ENCODE results near the gene TREML2.

DNA sequence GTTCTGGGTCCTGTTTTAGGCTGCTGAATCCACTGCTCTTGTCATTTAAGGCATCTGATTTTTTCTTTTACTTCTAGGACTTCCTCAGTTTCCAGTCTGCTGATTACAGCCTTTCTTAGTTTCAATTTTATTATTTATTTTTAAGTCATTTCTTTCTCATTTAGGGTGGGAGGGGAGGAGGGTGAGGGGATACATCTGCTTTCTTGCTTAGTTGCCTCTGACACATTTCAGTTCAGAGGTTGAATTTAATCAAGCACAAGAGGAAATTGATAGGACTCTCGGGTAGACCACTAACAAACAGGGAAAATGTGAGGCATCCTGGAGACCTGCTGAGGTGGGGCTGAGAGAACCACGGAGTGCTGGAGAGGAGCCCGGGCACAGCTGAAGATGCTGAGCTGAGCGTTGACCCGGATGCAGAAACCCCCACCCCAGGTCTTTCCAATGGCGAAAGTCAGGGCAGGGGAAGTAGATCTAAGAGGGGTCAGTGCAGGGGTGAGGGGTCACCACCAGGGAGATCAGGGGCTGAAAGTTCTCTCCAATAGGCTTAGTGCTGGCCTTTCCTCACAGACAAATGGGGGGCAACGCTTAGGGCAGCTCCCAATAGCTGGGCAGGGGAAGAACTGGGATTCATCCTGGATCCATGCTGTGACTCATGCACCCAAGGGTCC, 7.6 kb upstream of the TREML2 start:
- no peak for TF ChIP-seq TAF1 (IDR thresholded peaks at IDR 0.05; ENCODE audit: low read depth)
- TF ChIP-seq, protein P1, sequence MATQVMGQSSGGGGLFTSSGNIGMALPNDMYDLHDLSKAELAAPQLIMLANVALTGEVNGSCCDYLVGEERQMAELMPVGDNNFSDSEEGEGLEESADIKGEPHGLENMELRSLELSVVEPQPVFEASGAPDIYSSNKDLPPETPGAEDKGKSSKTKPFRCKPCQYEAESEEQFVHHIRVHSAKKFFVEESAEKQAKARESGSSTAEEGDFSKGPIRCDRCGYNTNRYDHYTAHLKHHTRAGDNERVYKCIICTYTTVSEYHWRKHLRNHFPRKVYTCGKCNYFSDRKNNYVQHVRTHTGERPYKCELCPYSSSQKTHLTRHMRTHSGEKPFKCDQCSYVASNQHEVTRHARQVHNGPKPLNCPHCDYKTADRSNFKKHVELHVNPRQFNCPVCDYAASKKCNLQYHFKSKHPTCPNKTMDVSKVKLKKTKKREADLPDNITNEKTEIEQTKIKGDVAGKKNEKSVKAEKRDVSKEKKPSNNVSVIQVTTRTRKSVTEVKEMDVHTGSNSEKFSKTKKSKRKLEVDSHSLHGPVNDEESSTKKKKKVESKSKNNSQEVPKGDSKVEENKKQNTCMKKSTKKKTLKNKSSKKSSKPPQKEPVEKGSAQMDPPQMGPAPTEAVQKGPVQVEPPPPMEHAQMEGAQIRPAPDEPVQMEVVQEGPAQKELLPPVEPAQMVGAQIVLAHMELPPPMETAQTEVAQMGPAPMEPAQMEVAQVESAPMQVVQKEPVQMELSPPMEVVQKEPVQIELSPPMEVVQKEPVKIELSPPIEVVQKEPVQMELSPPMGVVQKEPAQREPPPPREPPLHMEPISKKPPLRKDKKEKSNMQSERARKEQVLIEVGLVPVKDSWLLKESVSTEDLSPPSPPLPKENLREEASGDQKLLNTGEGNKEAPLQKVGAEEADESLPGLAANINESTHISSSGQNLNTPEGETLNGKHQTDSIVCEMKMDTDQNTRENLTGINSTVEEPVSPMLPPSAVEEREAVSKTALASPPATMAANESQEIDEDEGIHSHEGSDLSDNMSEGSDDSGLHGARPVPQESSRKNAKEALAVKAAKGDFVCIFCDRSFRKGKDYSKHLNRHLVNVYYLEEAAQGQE (IDR thresholded peaks at IDR 0.05; ENCODE audit: low read depth), result no peak
- TF ChIP-seq NFIC (IDR thresholded peaks at IDR 0.05), result no peak
- no peak for TF ChIP-seq CEBPB (IDR thresholded peaks at IDR 0.05)

Measured in Ishikawa (cell line).